DND-41 (cell line): Measurements from ENCODE around the gene CEP192.

ENCODE experiments used
- EZH2 ChIP-seq: IDR thresholded peaks from 3 replicates; pipeline ENCODE4 v1.6.1; 2012; ENCODE audit warnings: borderline replicate concordance, low read depth, mild to moderate bottlenecking, moderate library complexity, low read length, inconsistent platforms; ENCODE audit not compliant: severe bottlenecking
- TF ChIP-seq, protein P1 (sequence below): IDR thresholded peaks from 2 replicates; pipeline ENCODE4 v1.5.1; 2012; ENCODE audit warnings: borderline replicate concordance, low read length, moderate library complexity, mild to moderate bottlenecking; ENCODE audit not compliant: poor library complexity, severe bottlenecking; ENCODE audit errors: extremely low read depth

DNA sequence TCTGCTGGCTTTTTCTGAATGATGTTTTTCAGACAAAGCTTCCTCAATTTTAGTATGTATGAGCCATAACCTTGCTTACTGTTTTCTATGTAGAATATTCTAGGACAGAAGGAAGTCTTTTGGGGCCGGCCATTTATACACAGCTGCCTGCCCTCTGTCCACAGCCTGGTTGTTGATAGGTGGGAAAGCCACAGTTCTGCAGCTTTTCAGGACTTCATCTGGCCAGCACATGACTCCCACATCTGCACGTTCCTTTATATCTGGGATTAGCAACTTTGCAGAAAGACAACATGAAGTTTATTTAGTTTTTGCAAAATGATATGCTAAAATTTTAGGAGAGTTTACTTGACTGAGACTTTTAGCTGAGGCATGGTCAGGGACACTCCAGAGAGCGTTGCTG, 105.6 kb downstream of the CEP192 start:
- TF ChIP-seq, protein P1, sequence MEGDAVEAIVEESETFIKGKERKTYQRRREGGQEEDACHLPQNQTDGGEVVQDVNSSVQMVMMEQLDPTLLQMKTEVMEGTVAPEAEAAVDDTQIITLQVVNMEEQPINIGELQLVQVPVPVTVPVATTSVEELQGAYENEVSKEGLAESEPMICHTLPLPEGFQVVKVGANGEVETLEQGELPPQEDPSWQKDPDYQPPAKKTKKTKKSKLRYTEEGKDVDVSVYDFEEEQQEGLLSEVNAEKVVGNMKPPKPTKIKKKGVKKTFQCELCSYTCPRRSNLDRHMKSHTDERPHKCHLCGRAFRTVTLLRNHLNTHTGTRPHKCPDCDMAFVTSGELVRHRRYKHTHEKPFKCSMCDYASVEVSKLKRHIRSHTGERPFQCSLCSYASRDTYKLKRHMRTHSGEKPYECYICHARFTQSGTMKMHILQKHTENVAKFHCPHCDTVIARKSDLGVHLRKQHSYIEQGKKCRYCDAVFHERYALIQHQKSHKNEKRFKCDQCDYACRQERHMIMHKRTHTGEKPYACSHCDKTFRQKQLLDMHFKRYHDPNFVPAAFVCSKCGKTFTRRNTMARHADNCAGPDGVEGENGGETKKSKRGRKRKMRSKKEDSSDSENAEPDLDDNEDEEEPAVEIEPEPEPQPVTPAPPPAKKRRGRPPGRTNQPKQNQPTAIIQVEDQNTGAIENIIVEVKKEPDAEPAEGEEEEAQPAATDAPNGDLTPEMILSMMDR = no peak
- TF ChIP-seq EZH2 = no peak
